Measurements from ENCODE around the gene NAV2.

The NAV2 gene

DNA sequence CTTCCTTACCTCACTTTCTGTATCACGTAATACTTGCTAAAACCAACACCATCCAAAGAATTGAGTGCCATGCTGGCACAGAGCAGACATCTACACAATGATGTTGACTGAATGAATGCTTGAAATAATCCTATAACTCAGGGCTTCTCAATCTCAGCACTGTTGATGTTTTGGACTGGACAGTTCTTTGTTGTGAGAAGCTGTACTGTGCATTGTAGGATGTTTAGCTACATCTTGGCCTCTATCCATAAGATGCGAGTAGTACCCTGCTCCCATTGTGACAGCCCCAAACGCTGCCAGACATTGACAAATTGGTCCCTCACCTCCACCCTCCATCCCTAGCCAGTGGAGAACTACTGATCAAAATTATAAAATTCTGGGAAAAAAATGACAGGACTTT, 153.4 kb downstream of the NAV2 start:
- DNase-seq (ENCODE audit: low read depth), result no peak

DNA sequence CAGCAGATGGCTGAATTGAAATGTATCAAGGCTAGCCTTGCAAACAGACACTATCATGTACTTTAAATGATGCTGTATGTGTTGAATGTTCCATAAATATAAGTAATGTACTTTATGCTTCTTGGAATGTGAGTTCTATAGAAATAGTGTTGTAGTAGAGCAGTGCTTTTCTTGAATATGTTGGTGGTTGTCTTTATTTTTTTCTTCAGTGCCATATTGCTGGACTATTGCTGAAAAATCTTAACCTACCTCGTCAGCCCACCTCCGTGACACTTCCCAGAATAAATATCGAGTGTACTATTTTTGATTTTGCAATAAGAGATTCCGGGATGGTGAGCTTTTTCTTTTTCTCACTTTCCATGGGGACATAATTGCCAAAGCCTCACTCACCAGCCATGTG, 153.9 kb downstream of the NAV2 start:
- DNase-seq (ENCODE audit: low read depth), result no peak

DNA sequence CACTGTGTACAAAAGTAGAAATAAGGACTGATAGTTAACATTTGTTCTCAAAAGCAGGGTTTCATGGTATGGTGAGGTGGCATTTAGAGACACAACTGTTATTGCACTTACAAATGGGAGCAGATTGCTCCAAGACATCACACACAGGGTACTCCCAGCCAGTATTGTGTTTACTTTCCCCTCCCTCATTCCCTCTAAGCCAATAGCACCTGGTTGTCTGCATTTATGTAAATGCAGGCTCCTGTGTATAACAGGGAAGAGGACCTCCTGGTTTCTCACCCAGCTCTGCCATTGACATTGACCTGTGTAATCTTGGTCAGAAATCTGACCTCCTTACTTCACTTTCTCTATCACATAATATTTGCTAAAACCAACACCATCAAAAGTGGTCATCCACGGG, 154.4 kb downstream of the NAV2 start:
- no peak for DNase-seq (ENCODE audit: low read depth)

DNA sequence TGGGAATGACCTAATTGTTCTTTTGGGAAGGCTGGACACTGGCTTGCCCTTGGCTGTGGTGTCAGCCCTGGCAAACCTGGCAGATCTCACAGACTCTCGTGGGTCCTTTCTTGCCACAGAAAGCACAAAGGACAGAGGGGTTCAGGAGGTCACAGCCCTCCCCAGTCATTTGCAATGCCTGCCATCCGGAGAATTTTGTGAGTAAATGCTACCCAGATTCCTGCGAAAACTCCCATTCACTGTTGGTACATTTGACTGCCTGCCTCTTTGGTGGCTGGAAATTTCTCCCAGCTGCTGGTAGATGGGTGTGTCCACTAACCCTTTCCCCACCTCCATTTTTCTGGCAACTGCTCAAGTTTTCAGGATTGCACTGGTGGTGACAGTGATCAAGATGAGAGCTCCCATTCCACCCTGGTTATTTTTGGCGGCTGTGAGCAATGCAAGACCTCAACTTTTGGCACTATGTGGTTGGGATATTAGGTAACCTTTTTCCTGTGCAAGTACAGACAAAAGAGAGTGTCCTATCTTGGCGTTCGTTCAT, 155.7 kb downstream of the NAV2 start:
- peak; percentile 52 for DNase-seq (ENCODE audit: low read depth)

DNA sequence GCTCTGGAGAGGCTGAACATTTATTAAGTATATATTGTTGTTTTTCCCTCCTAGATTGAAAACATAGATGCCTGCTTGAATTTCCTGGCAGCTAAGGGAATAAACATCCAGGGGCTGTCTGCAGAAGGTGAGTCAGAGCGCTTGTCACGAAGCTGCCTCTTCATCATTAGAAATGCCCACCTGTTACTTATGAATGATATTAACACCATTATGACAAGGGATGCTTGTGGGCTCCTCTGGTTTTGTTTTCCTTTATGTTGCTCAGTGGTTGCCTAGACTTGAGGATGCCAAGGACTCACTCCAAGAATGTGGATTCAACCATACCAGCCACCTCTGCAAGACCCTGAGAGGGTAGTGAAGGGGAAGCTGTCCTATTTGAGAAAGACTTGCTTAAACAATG, 156.2 kb downstream of the NAV2 start:
- DNase-seq (ENCODE audit: low read depth), result no peak

DNA sequence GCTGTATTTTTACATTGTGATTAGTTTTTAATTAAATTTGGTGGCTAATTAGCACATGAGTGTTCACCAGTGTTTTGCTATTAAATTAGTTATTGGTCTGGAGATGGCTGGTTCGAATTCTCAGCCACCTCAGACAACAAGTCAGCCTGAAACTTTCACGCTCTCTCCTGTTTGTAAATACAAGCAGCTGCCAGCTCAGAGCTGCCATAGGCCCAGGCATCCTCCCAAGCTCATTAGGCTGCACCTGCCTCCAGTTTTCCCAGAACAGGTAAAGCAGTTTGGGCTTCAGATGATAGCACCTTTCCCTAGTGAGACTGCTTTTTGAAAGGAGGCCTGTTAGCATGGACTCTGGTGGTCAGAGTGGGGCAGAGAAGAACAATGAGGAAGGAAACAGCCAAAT, 156.8 kb downstream of the NAV2 start:
- no peak for DNase-seq (ENCODE audit: low read depth)

DNA sequence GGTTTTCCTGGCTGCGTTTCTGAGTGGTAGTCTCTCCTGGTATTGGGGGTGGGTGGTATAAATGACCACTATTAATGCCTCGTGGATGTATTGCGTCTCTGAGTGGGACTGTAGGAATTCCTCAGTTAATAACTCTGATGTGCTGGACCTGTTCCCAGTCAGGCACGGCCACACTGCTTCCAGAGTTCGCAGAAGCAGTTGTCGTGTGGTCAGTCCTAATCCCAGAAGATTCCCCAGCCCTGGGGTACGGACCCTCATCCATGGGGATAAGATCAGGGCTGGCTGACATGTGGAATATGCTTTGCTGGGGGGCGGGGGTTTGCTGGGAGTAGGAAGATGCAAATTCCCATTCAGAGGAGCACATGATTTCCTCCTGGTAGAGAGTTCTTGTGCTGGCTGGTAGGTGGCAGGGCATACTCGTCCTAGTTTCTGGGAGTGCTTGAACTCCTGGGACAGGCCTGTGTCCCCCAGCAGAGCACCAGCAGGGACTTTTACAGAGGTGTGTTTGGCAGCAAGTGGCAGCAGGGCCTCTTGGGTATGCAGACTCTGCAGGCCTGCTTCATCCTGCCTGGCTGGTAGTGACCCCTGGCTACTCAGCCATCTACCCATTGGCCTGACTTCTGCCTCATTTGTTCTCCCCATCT, 157.4 kb downstream of the NAV2 start:
- no peak for DNase-seq (ENCODE audit: low read depth)

DNA sequence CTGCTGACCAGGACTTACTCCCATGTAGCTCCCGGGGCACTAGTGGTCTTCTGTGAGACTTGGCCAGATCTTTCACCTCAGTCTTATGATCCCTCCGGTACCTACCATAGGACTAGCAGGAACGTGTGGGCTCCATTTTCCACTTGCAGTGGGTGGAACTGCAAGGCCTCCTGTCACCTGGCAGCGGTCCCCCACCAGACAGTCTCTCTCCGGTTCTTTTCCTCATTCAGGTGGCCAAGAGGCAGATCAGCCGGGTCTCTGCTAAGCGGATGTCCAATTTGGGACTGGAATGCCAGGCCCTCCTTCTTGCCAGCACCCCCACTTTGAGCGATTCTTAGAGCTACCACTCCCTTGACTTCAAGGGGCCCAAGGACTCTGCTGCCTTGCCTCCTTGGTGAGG, 158.9 kb downstream of the NAV2 start:
- DNase-seq (ENCODE audit: low read depth), result no peak

DNA sequence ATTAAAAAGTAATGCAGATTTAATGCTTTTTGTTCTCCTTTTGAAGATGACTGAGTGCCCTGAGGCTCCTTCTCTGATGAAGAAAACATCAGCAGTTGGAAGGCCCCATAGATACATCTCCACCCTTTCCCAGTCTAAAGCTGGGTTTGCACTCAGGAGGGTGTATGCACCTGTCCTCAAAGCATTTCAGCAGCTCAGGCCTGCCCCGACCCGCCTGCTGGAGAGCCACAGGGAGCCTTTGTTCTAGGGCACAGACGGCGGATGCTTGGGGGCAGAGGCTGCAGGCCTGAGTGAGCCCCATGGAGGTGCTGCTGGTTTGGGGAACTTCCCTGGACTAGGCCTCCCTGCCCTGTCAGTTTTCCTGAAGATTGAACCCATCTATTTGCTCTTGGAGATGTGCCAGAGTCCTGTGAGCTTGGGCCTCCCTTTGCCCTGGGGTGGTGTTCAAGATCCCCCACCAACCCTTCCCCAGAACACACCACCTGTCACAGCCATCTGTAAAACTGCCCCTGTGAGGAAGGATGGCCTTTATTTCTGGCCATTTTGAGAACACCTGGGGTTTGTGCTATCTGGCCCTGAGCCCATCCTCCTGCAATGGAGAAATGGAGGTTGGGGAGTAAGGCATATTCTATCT, 160.0 kb downstream of the NAV2 start:
- DNase-seq (ENCODE audit: low read depth), result no peak

DNA sequence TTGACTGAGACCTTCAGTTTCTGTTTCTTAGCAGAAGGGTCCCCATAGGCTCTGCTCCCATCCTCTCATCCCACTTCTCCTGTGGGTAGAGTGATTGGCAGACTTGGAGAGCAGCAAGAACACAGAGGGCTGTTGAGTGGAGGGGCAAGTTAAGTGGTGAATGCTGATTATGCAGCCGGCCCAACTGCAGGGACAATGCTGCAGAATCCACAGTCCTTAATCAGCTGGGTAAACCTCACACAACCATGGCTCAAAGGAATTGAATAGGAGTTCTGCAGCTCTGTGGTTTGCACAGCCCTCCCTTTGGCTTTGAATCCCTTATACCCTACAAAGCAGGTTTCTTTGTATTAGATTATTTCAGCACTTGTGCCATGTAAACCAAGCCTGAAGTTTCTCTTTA, 161.1 kb downstream of the NAV2 start:
- no peak for DNase-seq (ENCODE audit: low read depth)

DNA sequence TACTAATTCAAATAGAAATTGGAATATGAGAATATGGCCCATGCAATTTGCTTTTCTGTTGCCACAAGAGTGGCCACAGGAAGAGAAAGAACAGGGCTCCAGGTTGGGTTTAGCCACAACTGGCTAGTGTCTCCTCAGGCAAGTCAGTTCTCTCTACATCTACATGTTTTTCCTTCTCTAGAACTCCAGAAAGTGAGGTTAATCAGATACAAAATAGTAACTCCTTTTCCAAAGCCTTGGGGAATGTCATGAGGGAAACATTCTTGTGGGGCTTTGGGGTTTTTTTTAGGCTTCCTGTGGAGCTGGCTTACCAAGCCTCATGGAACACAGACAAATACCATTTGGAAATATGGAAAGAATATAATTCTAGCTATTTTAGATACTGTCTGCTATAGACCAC, 161.6 kb downstream of the NAV2 start:
- no peak for DNase-seq (ENCODE audit: low read depth)

DNA sequence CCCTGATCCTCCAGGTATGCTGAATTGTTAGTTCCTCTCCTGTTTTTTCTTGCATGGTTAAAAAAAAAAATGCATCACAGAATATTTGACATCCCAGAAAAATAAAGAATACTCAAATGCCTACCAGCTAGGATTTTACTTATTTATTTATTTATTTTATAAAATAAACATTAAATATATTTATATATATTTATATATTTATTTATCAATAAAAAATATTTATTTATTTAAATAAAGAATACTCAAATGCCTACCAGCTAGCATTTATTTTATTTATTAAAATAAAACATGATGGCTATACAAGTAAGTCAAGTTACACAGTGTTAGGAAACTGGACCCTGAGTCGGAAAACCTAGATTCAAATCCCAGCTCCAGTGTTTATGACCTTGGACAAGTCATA, 164.1 kb downstream of the NAV2 start:
- no peak for DNase-seq (ENCODE audit: low read depth)

DNA sequence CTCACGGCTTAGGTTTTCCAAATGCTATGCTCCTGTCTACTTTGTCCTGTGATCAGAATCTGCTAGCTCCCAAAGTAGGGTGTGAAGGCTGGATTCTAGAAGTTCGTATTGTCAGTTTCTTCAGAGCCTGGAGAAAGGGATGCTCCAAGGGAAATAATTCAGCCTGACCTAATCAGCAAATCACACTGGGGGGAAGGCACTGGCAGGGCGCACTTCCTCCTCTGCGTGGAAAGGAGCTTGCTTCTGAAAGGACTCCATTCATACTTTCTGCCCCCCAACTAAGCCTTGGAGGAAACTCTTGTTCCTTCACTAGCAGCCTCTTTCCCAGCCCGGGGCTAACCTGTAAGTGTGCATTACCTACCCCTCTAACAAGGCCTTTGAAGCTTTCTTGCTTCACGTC, 165.9 kb downstream of the NAV2 start:
- DNase-seq (ENCODE audit: low read depth), result no peak

DNA sequence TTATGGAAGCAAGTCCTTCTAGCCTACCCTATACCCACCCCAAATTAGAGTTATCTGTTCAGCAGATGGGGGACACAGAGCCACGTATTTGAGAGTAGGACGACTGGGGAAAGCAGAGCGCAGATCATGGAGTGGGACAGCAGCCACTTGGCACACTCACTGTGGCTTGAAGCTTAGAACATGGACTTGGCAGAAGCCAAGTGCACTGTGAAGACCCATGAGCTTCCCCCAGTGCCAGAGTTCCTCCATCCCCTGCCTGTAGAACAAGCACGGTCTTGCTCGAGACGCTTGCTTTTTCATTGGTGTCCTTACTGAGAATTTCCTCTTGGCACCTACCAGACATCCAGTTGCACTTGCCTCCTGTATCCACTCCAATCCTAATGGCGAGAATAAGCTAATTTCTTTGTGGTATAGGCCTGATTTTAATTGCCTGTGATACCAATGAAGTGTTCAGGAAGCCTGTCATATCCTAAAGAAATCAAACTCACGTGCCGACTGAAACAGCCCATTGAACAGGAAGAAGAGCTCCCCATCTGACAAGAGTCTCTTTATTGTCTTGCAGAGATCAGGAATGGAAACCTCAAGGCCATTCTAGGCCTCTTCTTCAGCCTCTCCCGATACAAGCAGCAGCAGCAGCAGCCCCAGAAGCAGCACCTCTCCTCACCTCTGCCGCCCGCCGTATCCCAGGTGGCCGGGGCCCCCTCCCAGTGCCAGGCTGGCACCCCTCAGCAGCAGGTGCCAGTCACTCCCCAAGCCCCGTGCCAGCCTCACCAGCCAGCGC, 166.9 kb downstream of the NAV2 start:
- DNase-seq (ENCODE audit: low read depth), result no peak

DNA sequence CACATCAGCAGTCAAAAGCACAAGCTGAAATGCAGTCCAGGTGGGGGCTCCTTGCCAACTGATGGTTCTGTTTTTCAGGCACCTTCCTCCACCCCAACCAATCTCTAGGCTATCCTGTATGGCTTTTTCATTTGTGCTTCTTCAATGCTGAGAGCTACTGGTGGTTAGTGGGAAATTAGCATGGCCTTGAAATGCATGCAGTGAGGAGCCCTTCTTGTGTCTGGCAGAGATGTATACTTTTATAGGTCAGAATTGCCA, 167.4 kb downstream of the NAV2 start:
- no peak for DNase-seq (ENCODE audit: low read depth)

DNA sequence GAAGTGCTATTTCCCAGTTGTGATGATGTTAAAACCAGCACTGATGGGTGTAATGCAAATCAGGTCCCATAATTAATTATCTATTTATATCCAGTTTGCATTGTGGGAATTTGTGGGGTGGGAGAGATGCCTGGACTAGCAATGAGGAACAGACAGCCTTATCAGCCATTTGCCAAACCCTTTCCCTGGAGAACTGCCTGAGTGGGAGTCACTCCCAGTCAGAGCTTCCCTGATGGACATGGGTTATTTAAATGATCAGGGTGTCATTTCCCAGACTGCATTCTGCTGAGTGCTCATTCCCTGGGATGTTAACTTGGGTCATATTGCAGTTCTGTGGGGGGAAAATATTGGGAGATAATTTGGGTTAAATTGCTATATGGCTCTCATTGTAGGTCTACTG, 168.5 kb downstream of the NAV2 start:
- DNase-seq (ENCODE audit: low read depth), result no peak

DNA sequence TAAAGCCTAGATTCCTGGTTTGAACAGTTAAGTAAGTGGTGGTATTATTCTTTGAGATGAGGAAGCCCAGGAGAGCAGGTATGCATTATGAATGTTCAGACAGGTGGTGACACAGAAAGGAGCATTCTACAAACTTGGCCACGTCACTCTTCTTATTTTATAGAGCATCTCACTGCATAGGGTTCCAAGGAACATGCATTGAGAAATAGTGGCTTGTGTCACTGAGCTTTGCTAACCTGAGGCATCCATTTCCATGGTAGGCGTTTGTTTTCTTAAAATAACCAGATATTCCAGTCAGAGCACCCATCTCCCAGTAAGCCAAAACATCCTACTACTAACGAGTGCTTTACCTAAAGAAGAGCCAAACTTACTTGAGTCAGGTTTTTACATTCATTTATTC, 169.7 kb downstream of the NAV2 start:
- no peak for DNase-seq (ENCODE audit: low read depth)

DNA sequence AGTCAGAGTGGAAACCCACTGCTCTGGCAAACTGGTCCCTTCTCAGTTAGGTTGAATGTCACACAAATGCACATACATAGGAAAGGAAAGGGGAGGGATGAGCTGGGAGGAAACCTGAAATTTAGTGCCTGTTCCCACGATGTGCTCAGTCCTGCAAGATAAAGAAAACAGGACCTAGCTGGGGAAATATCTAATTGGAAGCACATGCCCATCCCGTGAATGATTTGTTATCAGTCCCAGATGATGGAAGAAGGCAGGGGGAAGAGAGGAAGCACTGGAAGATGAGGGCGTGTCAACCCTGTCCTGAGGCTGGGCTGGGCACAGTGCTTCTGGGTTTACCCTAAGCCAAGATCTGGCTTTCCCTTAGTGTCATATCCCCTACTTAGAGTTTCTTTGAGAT, 173.9 kb downstream of the NAV2 start:
- no peak for DNase-seq (ENCODE audit: low read depth)

DNA sequence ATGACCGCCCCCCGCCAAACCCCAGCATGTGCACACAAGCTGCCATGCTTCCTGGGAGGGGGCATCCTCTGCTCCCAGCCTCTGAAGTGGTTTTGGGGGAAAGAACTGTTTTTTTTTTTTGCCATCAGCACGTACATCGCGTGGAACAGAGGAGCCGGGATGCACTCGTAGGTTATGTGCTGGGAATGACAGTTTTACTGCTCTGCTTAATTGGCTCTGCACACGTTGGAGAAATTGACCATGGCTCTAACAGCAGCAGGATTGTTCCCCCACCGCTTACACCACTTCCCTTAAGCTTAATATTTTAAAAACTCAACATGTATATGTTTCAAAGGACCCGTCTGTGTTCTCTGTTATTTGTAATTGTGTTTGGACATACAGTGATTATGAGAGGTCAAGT, 175.2 kb downstream of the NAV2 start:
- DNase-seq (ENCODE audit: low read depth), result no peak

DNA sequence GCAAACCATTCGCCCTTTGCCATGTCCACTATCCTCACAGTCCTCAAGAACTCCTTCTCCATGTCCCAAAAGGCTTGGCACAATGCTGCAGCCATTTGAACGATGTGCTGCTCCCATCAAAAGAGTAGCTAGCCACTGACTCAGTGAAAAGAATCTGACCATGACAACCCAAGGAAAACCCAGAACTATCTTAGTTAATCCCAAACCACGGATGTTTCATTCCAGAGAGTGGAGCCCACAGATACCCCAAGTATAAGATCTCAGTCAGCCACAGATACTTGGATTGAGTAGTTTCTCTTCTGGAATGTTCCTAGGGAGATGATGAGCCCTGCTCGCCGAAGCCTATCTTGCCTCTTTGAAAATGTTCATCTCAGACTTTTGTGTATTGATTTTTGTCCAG, 176.9 kb downstream of the NAV2 start:
- no peak for DNase-seq (ENCODE audit: low read depth)

DNA sequence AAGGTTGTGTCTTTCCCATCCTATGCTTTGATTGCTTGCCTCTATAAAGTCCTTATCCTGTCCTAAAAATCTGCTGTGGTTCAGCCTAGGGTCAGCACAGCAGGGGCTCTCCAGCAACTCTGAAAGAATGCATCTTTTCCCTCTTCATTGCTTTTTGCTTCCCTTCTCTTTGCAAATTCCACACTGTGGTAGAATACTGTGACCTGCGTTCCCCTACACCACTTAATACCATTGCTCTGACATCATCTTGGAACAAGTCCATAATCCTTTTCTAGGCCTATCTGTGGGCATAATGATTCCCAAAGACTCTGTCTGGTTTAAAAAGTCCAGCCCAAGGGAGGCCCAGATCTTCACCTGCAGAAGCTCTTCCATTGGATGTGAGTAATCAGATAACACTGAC, 177.7 kb downstream of the NAV2 start:
- DNase-seq (ENCODE audit: low read depth), result peak; percentile 84

DNA sequence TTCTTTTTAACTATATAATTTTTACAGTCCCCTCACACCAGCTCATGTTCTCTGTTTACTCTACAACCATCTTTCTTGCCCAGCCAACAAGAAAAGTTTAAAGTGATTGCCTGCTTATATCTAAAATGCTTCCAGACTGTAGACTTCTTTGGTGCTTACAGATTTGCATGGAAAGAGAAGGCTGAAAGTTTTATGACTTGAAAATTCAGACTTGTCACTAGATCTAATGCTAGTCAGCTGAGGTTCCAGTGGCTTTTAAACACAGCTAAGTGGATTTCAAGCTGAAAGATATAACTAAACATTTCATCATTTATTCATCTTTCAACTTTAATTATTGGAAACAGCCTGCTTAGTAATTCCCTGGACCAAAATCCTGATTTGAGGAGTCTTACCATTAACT, 178.4 kb downstream of the NAV2 start:
- DNase-seq (ENCODE audit: low read depth), result no peak

DNA sequence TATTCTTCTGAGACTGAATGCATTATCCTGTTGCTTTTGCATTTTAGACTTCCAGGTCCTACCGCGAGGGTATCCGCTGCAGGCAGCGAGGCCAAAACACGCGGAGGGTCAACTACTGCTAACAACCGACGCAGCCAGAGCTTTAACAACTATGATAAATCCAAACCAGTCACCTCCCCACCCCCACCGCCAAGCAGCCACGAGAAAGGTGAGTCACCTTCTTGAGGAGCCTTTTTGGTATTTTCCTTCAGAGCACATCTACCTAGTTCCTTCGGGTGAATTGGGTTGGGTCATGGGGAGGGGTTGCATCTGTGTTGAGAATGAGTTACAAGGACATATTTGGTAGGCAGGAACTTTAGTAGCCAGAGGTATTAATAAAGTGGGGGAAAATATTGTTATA, 179.8 kb downstream of the NAV2 start:
- DNase-seq (ENCODE audit: low read depth), result no peak

DNA sequence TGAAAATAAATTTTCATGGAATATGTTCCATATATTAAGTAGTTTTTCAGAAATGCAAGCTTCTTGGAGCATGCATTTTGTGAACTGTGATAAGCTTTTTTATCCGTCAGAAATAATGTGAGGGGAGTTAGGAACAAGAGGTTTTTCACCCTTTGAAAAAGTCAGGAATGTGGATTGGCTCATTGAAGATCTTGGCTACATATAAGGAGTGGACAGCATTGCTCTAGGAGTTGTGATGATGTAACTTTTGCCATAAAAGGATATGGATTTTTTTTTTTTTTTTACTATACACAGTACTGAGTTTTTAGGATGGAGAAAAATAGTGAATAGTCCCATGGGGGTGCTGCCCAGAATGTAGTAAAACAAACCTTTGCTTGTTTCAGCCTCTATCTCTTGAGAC, 180.2 kb downstream of the NAV2 start:
- no peak for DNase-seq (ENCODE audit: low read depth)

Data from HS-5 (cell line).